Measurements from ENCODE around the gene ANKRD40CL. TPM values are rescaled to one million over a fixed set of nuclear protein-coding genes. Genes with fewer than 3 reads are reported as not detected.

ANKRD40CL gene, protein sequence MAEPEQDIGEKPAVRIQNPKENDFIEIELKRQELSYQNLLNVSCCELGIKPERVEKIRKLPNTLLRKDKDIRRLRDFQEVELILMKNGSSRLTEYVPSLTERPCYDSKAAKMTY
- not detected in 2 replicates for total RNA-seq

DNA sequence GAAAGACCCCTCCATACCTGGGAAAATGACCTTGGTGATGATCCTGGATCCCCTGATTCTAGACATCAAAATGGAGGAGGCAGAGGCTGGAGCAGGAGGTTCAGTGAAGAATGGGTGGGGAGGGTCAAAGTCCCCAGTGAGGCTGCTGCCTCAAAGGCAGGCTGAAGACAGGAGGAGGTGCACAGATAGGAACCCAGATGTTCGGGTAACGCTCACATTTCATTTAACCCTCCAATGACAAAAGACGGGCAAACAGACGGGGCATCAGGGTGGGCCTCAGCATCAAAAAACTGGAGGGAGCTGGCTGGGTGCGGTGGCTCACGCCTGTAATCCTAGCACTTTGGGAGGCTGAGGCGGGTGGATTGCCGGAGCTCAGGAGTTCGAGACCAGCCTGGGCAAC is at the start of gene ANKRD40CL:
Gene ANKRD40CL (minus strand): TSS at position 73 of the 400 bp plus-strand sequence. CDS start 605 bp downstream, outside the sequence.

DNA sequence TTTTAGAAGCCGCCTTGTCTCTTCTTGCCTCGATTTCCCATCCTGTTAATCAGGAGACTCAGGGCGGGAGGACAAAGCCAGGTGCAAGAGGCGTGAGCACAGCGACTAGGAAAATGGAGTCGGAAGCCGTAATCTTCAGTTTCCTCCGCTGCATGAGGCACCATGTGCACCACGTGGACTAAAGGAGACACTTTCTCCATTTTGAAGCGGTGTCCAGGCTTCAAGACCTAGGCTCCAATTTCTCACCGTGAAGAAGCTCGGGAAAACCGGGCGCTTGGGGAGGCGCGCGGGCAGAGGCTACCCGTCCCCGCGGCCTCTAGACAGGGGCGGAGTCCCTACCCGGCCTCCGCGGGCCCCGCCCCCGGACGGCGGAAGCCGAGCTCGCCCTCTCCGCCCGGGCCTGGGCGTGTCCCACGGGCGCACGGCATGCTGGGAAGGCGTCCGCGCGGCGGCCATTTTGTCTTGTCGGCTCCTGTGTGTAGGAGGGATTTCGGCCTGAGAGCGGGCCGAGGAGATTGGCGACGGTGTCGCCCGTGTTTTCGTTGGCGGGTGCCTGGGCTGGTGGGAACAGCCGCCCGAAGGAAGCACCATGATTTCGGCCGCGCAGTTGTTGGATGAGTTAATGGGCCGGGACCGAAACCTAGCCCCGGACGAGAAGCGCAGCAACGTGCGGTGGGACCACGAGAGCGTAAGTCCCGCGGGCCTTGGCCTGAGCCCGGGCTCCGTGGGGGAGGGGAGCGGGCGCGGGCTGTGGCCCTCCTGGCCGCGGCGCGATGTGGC is 48.0 kb downstream of the ANKRD40CL start, which contains the start of gene LUC7L3:
Gene LUC7L3 (plus strand): TSS at position 460 of the 780 bp plus-strand sequence. CDS start 130 bp downstream, at position 590.

Other genes starting within 250 kb of the ANKRD40CL start
- gene EPN3, start 234.8 kb downstream of the ANKRD40CL start, total RNA-seq: not detected in 2 replicates
- 58.0 and 67.0 TPM in 2 replicates for gene SPATA20, start 220.3 kb downstream of the ANKRD40CL start, total RNA-seq
- gene CACNA1G, start 206.8 kb downstream of the ANKRD40CL start, total RNA-seq: 0.32 and 1.0 TPM in 2 replicates
- 1.8 and 2.5 TPM in 2 replicates for gene ABCC3, start 132.6 kb downstream of the ANKRD40CL start, total RNA-seq
- 16.4 and 19.4 TPM in 2 replicates for gene ANKRD40, start 59.6 kb downstream of the ANKRD40CL start, total RNA-seq
- gene LUC7L3, start 47.9 kb downstream of the ANKRD40CL start, total RNA-seq: 35.2 and 37.7 TPM in 2 replicates
- gene WFIKKN2, start 68.1 kb upstream of the ANKRD40CL start, total RNA-seq: under 0.01 and 0.16 TPM in 2 replicates
- gene TOB1, start 98.8 kb upstream of the ANKRD40CL start, total RNA-seq: 17.0 and 18.7 TPM in 2 replicates